T-cell (primary cell): ENCODE measurements around the gene SLC14A1. TPM values are rescaled to one million over a fixed set of nuclear protein-coding genes. Genes with fewer than 3 reads are reported as not detected.

ENCODE experiments used
- ATAC-seq, 4 experiments: fragments of 200-7000 bp in 3 of 4; fragments of 150-1000 bp in 1 of 4; cut with Tn5 transposase; replicated peaks in 1 of 4; 1 replicate in 3 of 4; 2 replicates in 1 of 4; pipeline ENCODE4 v1.10.0; 2021; ENCODE audit warnings: moderate library complexity in 3 of 4, mild to moderate bottlenecking in 2 of 4, moderate number of reproducible peaks in 1 of 4
- CTCF ChIA-PET, 2 donors: fragments of 300-600 bp; sonication (Branson Sonifier 250); formaldehyde crosslinking; loops; one replicate each; lab custom pipeline; 2022; ENCODE audit warnings: antibody characterized with exemption in 2 of 2; lab: Charles Lee
- POLR2A ChIA-PET, 2 donors: fragments of 300-600 bp; sonication (Branson Sonifier 250); formaldehyde crosslinking; loops; one replicate each; lab custom pipeline; 2022; ENCODE audit warnings: antibody characterized with exemption in 2 of 2; lab: Charles Lee
- DNase-seq, 35 experiments: peaks; one replicate each; pipeline versions ENCODE4 v3.0.0 to v3.0.0-alpha.2; 2013 to 2023
- H3K27ac ChIP-seq: one replicate; pipeline ENCODE4 v1.5.1; 2013; ENCODE audit warnings: low read length
- H3K27me3 ChIP-seq, 2 experiments: replicated peaks in 1 of 2; 1 replicate in 1 of 2; 2 replicates in 1 of 2; pipeline versions ENCODE4 v1.6.1 to v1.7.0; 2013; ENCODE audit warnings: low read length in 1 of 2, mixed read lengths in 1 of 2; ENCODE audit not compliant: control insufficient read depth in 2 of 2, insufficient read depth in 2 of 2; ENCODE audit errors: extremely low read depth in 1 of 2
- H3K36me3 ChIP-seq, 2 donors: 1 replicate in 1 of 2; 2 replicates in 1 of 2; pipeline versions ENCODE4 v1.6.1 to v1.7.0; 2013; ENCODE audit warnings: low read length in 1 of 2; ENCODE audit not compliant: control insufficient read depth in 2 of 2, insufficient read depth in 1 of 2; ENCODE audit errors: extremely low read depth in 1 of 2
- H3K4me1 ChIP-seq, 2 experiments: 1 replicate in 1 of 2; 2 replicates in 1 of 2; pipeline versions ENCODE4 v1.6.1 to v1.7.0; 2013; ENCODE audit warnings: low read length in 2 of 2, mixed read lengths in 1 of 2; ENCODE audit not compliant: insufficient read depth in 2 of 2, control insufficient read depth in 1 of 2; ENCODE audit errors: extremely low read depth in 1 of 2
- H3K4me3 ChIP-seq, 2 donors: 1 replicate in 1 of 2; 2 replicates in 1 of 2; pipeline versions ENCODE4 v1.5.1 to v1.7.0; 2013; ENCODE audit warnings: mild to moderate bottlenecking in 2 of 2, low read length in 1 of 2, moderate library complexity in 1 of 2; ENCODE audit not compliant: control insufficient read depth in 1 of 2; ENCODE audit errors: extremely low read depth in 1 of 2
- H3K9me3 ChIP-seq: 2 replicates; pipeline ENCODE4 v1.7.0; 2013
- H3K27ac Mint-ChIP-seq, 2 donors: one replicate each; pipeline ENCODE4 v1.8.0; 2020 to 2021; ENCODE audit warnings: mild to moderate bottlenecking in 2 of 2, mixed read lengths in 2 of 2
- H3K27me3 Mint-ChIP-seq, 2 donors: one replicate each; pipeline ENCODE4 v1.8.0; 2021 to 2022; ENCODE audit warnings: mixed read lengths in 2 of 2
- H3K36me3 Mint-ChIP-seq: one replicate; pipeline ENCODE4 v1.8.0; 2021; ENCODE audit warnings: mixed read lengths
- H3K4me1 Mint-ChIP-seq, 3 donors: one replicate each; pipeline ENCODE4 v1.8.0; 2020 to 2022; ENCODE audit warnings: mixed read lengths in 3 of 3, mild to moderate bottlenecking in 1 of 3
- H3K4me3 Mint-ChIP-seq, 3 donors: one replicate each; pipeline ENCODE4 v1.8.0; 2020 to 2022; ENCODE audit warnings: mild to moderate bottlenecking in 3 of 3, mixed read lengths in 3 of 3, moderate library complexity in 3 of 3
- H3K9me3 Mint-ChIP-seq, 3 donors: one replicate each; pipeline ENCODE4 v1.8.0; 2020 to 2022; ENCODE audit warnings: mixed read lengths in 3 of 3
- WGBS: methylation state at CpG from one replicate; pipeline ENCODE4 v1.1.5; 2013; ENCODE audit warnings: missing lambda C conversion rate; ENCODE audit not compliant: insufficient coverage; 5-methylcytosine and 5-hydroxymethylcytosine counted together
- total RNA-seq, 35 experiments: library from RNA in 6 of 35; stranded (reverse) in 6 of 35; fragments of 120-200 nt in 1 of 35; gene quantifications; one replicate each; pipeline versions ENCODE4 v1.2.1 to v1.2.4 and lab custom pipeline; 2013 to 2026

The SLC14A1 gene
- total RNA-seq, 5 donors from 2014 or later (not counting 1 experiment from before 2014, with no cell fraction given) = 1.8 to 30.8 (median 2.7) TPM

- H3K27ac Mint-ChIP-seq = no peak overlapping the region
- POLR2A ChIA-PET = no interaction called here
These were observed 22.0 kb downstream of the SLC14A1 start for GRCh38 chr18:45745817-45746461.

GRCh38 chr18:45748501-45748900 lies 24.5 kb downstream of the SLC14A1 start:
- Histone ChIP-seq H3K36me3 (no peaks in the 10 kb centered on the region), H3K4me3 (no peak overlapping the region), H3K4me1 (no peaks in the 10 kb centered on the region), H3K27ac (no peak overlapping the region), H3K27me3 (no peaks in the 10 kb centered on the region), H3K9me3 (no peaks in the 10 kb centered on the region)
- no peak overlapping the region for H3K4me3 Mint-ChIP-seq
- peaks cover 9% of the 10 kb centered on the region for H3K36me3 Mint-ChIP-seq
- ChIA-PET CTCF (no interaction called here), POLR2A (no interaction called here)
- DNase-seq (no peak), ATAC-seq (no peak)
- no peaks in the 10 kb centered on the region for H3K27me3 Mint-ChIP-seq
- H3K27ac Mint-ChIP-seq = no peak overlapping the region
- H3K9me3 Mint-ChIP-seq = no peaks in the 10 kb centered on the region
- H3K4me1 Mint-ChIP-seq = no peaks in the 10 kb centered on the region
- WGBS = no CpG with 5 or more reads among the region's 2 CpGs

More at GRCh38 chr18:45745817-45746461, 22.0 kb downstream of the SLC14A1 start:
- WGBS = 73% methylated on average over 2 of the region's 5 CpGs
- DNase-seq = no peak
- Histone ChIP-seq H3K4me1 (no peaks in the 10 kb centered on the region), H3K4me3 (no peak overlapping the region), H3K27ac (no peak overlapping the region), H3K36me3 (no peaks in the 10 kb centered on the region), H3K9me3 (no peaks in the 10 kb centered on the region), H3K27me3 (no peaks in the 10 kb centered on the region)
- CTCF ChIA-PET = no interaction called here
- Mint-ChIP-seq H3K27me3 (no peaks in the 10 kb centered on the region), H3K9me3 (no peaks in the 10 kb centered on the region), H3K4me1 (no peaks in the 10 kb centered on the region), H3K4me3 (no peak overlapping the region), H3K36me3 (peaks cover 9% of the 10 kb centered on the region)
- ATAC-seq = no peak

GRCh38 chr18:45749918-45750689 lies 26.1 kb downstream of the SLC14A1 start:
- peaks cover 9% of the 10 kb centered on the region for H3K36me3 Mint-ChIP-seq
- no peaks in the 10 kb centered on the region for H3K9me3 Mint-ChIP-seq
- Histone ChIP-seq H3K9me3 (no peaks in the 10 kb centered on the region), H3K4me1 (no peaks in the 10 kb centered on the region), H3K27me3 (no peaks in the 10 kb centered on the region), H3K36me3 (no peaks in the 10 kb centered on the region), H3K27ac (no peak overlapping the region), H3K4me3 (no peak overlapping the region)
- DNase-seq (no peak), ATAC-seq (no peak)
- no peak overlapping the region for H3K27ac Mint-ChIP-seq
- H3K4me1 Mint-ChIP-seq = no peaks in the 10 kb centered on the region
- ChIA-PET POLR2A (no interaction called here), CTCF (interaction anchor here (0.9 to 1.0 kb wide), 2 partner anchors 15 to 26 kb away, joined by 3 to 5 read pairs; partner anchors contain the start of gene SLC14A1 (in 1 of the 2))
- peaks cover 10 to 11% of the 10 kb centered on the region in 2 donors for H3K27me3 Mint-ChIP-seq
- no peak overlapping the region for H3K4me3 Mint-ChIP-seq
- 90% methylated on average over 2 of the region's 6 CpGs for WGBS

GRCh38 chr18:45751766-45752165 lies 27.8 kb downstream of the SLC14A1 start:
- Histone ChIP-seq H3K36me3 (no peaks in the 10 kb centered on the region), H3K27ac (no peak overlapping the region), H3K9me3 (no peaks in the 10 kb centered on the region), H3K4me3 (no peak overlapping the region), H3K27me3 (no peaks in the 10 kb centered on the region), H3K4me1 (no peaks in the 10 kb centered on the region)
- no peak for DNase-seq
- no peak overlapping the region for H3K27ac Mint-ChIP-seq
- H3K4me1 Mint-ChIP-seq = no peaks in the 10 kb centered on the region
- peaks cover 3% of the 10 kb centered on the region for H3K36me3 Mint-ChIP-seq
- H3K9me3 Mint-ChIP-seq = no peaks in the 10 kb centered on the region
- no CpG with 5 or more reads among the region's 3 CpGs for WGBS
- H3K27me3 Mint-ChIP-seq = peaks cover 14 to 21% of the 10 kb centered on the region in 2 donors
- no peak for ATAC-seq
- no peak overlapping the region for H3K4me3 Mint-ChIP-seq
- ChIA-PET POLR2A (interaction anchor here in 1 of 2 donors (0.5 to 0.7 kb wide), 2 partner anchors 38 to 254 kb away, joined by 4 to 8 read pairs; no protein-coding TSS in a partner anchor), CTCF (interaction anchor here in 1 of 2 donors (0.8 kb wide), 1 partner anchor 110 kb away, joined by 3 read pairs; no protein-coding TSS in a partner anchor)

- ATAC-seq = no peak
- Mint-ChIP-seq H3K4me3 (no peak overlapping the region), H3K4me1 (no peaks in the 10 kb centered on the region), H3K36me3 (no peaks in the 10 kb centered on the region), H3K27me3 (peaks cover 21 to 27% of the 10 kb centered on the region in 2 donors), H3K9me3 (no peaks in the 10 kb centered on the region), H3K27ac (no peak overlapping the region)
- Histone ChIP-seq H3K4me3 (no peak overlapping the region), H3K27me3 (no peaks in the 10 kb centered on the region), H3K36me3 (no peaks in the 10 kb centered on the region), H3K4me1 (no peaks in the 10 kb centered on the region), H3K27ac (no peak overlapping the region), H3K9me3 (no peaks in the 10 kb centered on the region)
- ChIA-PET CTCF (no interaction called here), POLR2A (interaction anchor here in 1 of 2 donors (0.6 kb wide), 1 partner anchor 9 kb away, joined by 3 read pairs; no protein-coding TSS in a partner anchor)
- DNase-seq = no peak
These were observed 28.7 kb downstream of the SLC14A1 start for GRCh38 chr18:45752681-45753080.

GRCh38 chr18:45753286-45753685 lies 29.3 kb downstream of the SLC14A1 start:
- no peak overlapping the region for H3K4me3 ChIP-seq
- H3K9me3 ChIP-seq = no peaks in the 10 kb centered on the region
- Mint-ChIP-seq H3K36me3 (no peaks in the 10 kb centered on the region), H3K27ac (no peak overlapping the region), H3K27me3 (peaks cover 21 to 28% of the 10 kb centered on the region in 2 donors), H3K4me1 (no peaks in the 10 kb centered on the region), H3K9me3 (no peaks in the 10 kb centered on the region), H3K4me3 (no peak overlapping the region)
- no peak overlapping the region for H3K27ac ChIP-seq
- H3K27me3 ChIP-seq = no peaks in the 10 kb centered on the region
- POLR2A ChIA-PET = interaction anchor here in 1 of 2 donors (0.5 kb wide), 1 partner anchor 255 kb away, joined by 3 read pairs; no protein-coding TSS in a partner anchor
- H3K36me3 ChIP-seq = no peaks in the 10 kb centered on the region
- ATAC-seq = no peak
- DNase-seq = no peak
- CTCF ChIA-PET = no interaction called here
- H3K4me1 ChIP-seq = no peaks in the 10 kb centered on the region
- no CpG with 5 or more reads among the region's 1 CpG for WGBS
